ENCODE data around the gene PTPRZ1.

Gene PTPRZ1

DNA sequence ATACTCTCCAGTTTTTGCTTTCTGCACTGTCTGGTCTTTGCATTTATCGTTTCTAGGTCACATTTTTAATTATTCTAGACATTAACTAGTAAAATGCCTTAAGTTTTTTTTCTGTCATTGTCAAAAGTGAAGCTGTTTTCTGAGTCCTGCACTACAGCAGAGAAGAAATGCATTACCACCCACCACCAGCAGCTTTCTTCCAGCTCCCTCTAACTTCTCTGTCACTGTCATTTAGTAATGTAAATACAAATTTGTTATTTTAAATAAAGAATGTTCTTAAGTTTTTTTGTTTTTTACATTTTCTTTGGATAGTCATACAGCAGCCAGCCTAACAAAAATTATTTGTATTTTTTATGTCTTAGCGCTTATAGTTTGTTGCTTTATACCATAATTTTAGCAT, 18.8 kb downstream of the PTPRZ1 start:
- DNase-seq = no peak

DNA sequence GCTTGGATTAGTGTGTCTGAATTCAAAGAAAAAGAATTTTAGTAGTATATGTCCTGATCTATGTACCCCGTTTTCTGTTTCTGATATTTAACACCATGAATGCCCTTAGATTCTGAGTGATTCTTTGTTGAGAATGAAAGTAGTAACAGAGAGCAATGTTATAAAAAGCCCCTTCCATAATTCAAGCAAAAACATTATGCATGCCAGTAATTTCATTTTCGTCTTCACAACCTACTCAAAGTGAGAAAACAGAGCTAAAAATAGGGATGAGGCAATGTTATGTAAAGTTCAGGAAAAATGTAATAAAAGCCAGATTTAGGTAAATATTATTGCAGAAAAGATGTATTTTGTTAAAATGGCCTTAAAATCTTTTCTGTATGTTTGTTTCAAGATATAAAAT, 28.1 kb downstream of the PTPRZ1 start:
- no peak for DNase-seq

DNA sequence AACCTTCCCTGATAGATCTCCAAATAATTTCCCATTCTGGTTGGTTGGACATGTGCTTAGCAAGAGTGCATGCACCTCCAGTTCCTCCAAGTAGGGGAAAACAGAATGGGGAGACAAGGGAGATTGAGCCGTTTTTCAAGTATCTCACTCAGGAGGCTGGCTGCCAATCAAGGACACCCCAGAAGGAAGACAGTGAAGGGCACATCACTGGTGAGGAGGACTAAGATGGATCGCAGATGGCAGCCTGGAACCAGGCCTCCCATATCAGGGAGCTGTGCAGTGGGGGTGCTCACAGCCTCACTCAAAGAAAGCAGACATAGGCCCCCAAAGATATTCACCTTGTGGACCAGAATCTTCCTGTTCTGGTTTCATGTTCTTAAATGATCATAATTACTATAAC, 31.2 kb downstream of the PTPRZ1 start:
- DNase-seq = no peak

DNA sequence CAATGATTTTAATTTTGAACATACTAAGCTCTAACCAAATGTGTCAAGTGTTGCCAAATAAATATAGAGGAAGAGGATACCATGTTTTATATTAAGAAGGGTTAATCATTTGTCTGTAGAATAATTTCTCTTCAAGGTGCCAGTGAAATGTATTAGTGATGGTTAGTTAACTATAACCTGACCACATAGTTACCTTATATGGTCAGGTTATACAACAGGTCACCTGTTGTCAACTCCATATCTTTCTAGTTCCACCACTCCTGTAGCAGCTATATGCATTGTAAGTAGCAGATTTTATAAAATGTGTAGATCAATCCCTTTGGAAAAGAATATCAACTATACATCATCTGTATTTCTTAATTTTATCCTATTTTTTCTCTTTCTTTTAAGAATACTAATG, 35.1 kb downstream of the PTPRZ1 start:
- DNase-seq = no peak

DNA sequence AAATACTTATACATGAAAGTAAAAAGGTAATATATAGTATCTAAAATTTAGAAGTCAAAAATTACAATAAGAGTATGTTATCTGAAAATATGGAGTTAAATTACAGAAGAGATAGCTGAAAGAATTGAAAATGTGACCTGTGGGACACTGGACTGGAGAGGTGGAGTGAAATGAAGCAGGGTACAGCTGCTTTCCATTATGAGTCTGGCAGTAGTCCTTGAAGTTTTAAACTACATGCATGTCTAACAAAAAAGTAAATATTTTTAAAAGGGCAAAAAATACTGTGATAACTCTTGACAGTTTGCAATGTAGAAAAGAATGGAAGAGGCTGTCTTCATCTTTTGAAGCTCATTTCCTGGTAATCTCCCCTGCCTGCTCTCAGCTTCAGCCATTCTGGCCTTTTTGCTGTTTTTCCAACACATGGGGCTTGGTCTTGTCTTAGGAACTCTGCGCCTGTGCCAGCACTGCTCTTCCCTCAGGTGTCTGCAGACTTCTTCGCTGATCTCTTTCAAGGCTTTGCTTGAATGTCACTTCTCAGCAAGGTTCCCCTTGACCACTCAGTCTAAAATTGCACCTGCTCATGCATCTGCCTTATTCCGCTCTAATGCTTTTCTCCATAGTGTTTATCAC, 36.9 kb downstream of the PTPRZ1 start:
- DNase-seq = no peak

DNA sequence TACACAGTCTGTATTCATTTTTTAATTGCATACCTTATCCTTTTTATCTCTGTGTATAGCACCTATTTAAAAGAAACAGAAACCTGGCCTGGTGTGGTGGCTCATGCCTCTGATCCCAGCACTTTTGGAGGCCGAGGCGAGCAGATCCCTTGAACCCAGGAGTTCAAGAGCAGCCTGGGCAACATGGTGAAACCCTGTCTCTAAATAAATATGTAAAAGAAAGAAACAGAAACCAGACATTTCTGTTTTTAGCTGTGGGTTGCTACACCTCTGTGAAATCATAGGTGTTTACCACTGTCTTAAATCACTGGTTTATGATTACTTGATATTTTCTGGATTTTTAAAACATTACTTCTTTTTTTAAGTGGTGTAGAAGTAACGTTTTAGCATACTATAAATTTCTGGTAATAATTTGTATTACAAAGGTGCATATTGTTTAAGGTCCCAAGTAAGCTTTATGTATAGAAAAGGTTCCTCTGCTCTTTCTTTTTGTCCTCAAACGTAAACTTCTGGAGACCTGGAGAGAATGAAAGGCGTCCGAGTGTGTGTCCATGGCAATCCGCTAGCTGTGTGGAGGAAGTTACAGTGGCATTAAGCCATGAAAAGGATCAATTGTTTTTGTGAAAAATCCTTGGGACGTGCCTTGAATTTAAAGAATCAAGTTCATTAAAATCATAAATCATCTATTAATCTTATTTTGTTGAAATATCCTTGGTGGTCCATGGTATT, 41.1 kb downstream of the PTPRZ1 start:
- DNase-seq = no peak

DNA sequence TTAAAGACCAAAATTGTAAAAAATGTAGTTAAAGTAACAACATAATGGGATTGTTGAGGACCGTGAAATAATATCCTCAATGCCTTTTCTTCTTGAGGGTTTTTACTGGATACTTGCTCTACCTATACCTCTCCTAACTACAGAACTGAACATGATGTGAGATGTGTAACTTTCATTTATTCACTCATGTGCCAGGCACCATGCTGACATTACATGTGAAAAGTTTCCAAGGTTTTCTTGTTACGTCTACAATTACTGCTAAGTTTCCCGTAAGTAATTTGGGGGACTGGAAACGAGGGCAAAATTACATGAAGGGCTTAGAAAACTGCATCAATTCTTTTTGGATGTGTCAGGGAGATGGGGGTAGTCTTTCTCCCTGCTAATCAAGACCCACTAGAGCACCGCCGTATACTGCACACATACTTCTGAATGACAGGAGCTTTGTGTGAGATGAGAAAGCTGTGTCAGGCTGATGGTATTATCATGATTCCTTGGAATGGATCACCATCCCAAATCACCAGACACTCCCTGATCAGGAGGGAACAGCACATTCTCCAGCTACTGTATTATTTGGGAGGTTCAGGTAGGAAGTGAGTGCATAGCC, 41.8 kb downstream of the PTPRZ1 start:
- DNase-seq = no peak

DNA sequence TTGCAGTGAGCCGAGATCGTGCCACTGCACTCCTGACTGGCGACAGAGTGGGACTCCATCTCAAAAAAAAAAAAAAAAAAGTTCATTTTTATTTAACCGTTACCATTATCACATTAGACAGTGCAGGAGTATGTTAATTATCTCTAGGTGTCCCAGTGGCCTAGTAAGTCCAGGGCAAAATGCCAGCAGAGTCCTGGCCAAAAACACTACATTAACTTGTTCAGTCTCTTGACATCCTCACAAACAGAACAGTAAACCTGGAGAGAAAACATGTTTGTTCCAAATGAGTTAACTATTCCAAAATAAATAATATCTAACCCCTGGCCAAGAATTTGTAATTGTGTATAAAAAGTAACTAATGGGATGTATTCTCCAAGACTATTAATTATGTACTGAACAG, 43.2 kb downstream of the PTPRZ1 start:
- no peak for DNase-seq

DNA sequence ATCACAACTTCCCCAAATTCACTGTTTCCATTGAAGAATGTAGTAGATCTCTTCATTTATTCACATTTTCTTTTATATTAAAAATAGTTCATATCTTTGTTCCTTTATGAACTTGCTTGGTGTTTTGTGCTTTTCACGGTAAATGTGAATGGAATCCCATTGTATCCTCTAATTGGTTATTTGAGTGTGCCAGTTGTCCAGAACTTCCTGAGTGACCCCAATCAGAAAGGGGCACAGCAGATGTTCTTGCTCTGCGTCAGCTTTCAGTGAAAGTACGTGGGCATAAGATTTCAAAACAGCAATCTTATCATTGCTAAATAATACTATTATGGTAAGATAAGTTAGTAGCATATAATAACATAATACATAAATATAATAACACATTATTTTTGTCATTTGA, 47.0 kb downstream of the PTPRZ1 start:
- no peak for DNase-seq

DNA sequence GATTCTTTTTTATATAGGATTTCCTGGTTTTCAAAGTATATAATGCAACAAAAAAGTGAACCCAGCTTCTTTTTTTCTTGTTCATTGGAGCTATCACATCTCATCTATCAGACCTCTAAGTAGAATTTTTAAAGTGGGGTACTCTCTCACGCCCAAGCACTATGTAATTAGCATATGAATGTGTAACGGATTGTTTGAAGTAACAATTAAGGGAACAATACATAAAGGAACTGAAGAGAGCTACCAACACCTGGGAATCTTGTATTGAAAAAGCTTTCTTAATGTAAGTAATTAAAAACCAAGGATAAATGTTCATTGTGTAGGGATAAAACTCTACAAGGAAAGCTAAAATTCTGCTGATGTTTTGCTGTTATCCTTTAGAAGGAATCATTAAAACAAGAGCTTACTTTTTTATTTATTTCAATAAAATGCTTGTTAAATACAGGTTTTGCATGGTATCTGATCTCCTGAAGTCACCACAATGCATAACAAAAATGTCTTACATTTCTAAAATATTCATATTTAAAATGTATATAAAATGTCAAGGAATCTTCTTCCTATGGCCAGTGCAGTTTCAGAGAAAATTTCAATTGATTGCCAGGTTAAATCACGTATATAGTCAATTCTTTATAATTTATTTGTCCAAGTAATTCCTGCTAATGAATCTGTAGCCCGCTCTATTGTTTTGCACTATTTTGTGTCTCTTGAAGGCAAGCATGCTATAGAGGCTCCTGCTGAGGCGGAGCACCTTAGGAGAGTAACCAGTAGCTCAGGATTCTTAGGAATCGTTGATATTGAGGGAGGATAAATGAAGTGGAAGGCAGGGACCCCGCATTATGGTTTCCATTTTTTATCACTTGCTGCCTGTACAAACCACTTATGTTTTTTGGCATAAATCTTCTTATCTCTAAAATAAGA, 51.6 kb downstream of the PTPRZ1 start:
- no peak for DNase-seq

DNA sequence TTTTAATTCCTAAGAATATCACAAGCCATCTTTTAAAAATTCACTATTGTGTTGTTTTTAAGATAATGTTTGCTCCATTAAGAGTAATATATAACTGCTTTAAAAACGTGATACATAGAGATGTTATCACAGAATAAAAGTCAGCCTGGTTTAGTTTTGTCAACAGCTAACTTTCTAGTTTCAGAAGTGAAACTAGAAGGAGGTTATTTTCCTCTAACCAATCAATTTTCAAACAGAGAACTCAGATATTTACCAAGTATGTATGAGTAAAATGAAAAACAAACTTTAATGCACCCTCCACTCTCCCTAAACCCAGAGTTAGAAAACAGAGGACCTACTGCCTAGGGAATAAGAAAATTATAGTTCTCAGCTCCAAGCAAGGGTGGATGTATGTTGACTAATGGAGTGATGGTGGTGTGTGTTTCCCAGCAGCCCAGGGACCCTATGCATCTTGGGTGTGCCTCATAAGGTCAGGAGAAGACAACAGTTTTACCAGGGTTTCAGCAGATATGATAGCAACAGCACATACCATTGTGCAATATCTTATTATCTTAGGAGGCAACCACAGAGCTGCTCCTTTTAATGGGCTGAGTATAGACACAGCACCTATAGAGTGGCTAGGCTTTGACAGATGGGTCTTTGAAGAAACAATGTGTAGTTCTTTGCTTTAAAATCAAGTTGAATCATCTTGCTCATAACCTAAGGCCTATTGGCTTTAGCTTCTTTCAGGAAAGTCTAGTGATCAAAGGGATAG, 58.4 kb downstream of the PTPRZ1 start:
- no peak for DNase-seq

DNA sequence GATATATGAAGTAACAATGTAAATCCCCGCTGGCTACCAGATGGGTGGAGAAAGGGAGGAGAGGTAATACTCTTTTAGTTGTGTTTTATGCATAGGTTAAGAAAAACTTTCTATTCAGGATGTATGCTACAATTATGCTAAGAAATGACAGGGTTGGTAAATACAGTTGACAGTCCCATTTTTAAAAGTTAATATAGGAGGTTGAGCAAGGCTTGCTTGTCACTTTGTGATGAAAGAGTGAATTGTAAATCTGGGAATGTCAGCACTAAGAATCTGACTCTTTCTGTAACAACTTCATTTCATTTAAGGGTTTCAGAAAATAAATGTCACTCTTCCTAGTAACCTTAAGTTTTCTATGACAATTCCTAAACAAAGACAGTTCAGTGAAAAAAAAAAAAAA, 59.8 kb downstream of the PTPRZ1 start:
- DNase-seq = no peak

DNA sequence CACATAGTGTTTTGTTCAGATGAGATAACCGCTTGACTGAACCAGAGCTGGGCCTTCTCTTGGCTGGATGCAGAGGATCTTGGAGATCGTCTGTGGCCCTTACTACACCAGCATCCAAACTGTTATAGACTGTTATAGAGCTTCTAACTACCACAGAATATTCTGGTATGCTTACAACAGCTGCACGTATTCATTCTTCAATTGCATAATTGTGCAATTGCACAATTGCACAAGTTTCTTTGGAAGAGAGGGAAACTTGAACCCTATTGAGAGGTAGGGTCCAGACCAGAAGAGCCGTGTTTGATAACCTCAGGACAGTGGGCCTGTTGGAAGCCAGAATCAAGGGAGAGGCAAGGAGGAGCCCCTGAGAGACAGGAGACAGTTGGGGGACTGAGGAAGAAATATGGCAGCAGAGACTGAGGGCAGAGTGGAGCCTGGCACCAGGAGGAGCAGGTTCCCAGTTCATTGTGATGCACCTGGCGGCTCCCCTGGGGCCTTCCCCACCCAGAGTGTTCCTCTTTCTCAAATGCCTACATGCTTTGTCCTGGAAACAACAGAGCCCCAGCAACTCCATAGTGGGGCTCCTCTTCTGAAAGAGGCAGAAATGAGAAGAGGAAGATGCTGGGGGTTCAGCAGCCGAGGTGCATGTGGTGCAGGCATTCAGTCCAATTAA, 64.1 kb downstream of the PTPRZ1 start:
- no peak for DNase-seq

DNA sequence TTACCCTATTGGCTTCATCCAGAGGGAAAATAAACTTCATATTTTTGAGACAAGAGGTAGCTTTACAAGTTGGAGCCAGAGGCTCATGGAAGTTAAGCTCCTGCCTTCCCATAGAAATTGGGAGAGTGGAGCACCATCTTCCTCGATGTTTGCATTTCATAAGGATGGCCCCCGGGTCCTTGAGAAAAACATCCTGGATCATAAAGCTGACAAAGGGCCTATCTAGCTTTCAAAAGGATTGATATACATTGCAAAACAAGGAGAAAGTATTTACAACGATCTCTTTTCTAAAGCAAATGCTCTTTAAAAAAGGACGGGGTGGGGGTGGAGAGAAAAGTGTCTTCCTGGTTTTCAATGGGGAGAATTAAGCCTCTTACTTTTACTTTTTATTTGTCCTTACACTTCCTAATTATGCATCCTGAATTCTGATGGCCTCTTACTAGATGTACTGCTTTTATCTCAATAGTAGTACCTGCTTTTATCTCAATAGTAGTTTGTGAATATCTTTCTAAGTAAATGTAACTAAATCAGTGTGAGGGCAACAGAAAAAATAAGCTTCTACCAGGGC, 65.6 kb downstream of the PTPRZ1 start:
- DNase-seq = no peak

DNA sequence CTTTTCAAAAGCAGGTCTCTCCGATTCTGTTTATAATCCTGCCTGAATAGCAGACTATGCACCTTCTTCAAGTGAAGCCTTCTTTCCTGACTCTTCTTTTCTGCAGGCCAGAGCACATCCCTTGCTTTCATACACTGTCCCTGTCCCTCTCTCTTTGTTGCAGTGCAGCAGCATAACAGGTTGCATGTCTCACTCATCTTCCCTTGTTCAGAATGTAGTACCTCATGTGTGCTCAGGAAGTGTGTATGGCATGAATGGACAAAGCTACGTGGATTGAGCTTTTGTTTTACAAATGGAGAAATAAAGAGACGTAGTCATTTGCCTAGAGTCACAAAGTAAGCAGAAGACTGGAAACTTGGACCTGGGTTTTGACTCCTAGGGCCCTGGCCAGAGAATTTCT, 68.0 kb downstream of the PTPRZ1 start:
- no peak for DNase-seq

DNA sequence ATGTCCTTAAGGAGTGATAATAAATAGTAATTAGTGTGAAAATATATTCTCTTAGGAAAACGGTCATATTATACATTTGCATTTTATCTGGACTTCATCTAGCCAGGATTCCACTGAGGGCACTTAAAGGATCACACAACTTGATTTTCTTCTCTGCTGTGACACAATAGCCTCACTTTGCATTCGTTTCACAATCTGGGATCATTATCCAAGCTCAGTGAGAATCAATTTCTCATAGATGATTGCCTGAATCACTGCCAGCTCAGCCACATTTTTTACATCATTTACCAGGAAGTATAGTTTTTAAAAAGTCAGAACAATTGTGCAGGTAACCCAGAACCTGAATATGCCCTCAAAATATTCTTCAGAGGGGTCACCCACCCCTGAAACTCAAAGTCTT, 68.9 kb downstream of the PTPRZ1 start:
- DNase-seq = no peak

DNA sequence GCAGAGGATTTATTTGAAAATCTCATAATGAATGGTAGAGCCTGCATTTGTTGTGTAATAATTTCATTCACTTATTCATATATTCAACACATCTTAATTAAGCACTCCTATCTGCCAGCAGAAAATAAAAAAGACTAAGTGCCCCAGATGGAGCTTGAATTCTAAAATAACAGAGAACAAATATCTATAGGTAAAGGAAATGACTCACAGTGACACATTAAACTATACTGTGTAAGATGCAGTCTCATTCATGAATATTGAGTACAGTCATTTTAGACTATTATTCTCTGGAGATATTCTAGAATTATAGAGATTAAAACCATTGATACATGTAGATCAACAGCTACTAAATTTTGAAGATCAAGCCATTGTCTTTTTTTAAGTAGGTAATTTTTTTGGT, 72.1 kb downstream of the PTPRZ1 start:
- no peak for DNase-seq

DNA sequence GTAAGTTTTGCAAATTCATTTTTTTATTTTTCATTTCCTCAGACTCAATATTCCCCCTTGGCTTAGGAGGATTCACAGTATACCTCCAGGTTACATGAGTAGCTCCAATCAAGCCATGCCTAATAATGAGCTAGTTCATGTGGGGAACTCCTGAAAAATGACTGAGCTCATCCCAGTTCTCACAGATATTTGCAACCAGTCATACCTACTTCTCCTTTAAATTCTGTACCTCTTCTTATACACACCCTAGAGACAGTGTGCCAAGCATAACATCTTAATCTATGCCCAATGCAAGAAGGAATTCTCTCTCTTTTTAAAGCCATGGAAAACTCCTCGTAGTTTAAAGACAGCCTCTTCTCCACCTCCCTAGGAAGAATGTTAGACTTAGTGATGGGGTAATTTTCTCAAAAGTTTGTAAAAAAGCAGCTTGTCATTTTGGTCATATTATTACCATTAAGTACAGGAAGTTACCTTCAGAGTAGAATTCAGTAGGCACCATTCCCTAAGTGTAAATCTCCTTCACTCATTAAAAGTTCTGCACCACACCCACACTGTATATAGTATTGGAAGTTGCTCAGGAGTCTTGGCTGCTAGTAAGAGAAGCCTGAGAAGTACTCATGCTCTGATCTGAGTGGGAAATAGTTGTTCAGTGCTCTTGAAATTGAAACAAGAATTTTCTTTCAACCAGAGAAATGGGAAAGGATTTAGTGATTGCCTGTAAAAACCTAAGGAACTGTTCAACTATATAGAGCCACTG, 72.7 kb downstream of the PTPRZ1 start:
- no peak for DNase-seq

DNA sequence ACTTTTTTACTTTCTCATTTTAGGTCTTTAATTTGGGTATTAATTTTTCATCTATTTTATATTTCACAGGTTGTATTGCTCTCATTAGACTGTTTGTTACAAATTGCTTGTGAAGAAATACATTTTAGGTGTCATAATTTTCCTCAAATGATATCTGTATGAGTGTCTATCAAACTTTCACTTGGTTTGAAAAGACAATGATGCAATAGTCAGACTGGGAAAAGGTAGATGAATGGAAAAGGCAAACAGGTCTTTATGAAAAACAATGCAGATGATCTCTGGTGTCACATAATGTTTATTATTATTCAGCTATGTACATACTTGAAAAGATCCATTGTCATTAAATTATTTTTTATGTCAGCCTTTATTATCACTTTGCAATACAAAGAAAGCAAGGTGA, 80.2 kb downstream of the PTPRZ1 start:
- no peak for DNase-seq

DNA sequence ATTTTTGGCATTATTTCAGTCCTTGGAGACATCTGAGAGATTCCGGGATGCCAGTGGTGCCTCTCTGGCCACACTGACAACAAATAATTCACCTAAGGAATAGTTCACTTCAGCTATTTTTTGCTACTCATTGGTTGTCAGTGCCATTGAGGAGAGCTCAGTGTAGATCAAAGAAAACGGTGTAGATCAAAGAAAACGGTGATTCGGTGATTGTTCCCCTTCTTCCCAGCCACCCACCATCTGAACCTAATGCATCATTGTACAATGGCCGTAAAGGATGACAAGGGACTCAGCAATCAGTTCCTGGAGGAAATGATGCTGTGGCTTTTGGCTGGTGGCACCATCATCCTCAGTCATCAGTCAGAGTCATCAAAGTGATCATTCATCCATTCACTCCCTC, 80.6 kb downstream of the PTPRZ1 start:
- no peak for DNase-seq

DNA sequence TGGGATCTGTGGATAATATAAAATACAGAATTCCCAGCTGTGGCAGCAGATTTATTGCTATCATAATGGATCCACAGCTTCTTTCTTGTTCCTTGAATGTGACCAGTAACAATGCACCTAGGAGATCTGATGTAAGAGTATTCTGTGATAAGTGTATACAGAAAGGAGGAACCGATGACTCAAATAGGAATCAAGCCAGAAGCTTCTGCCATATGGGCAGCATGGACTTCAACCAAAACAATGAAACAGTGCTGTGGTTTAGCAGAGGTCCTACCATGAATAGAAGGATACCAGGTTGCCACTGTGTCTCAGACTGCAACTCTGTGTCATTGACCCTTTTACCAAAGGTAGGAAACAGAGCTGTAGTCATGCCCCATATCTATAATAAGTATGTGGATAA, 81.8 kb downstream of the PTPRZ1 start:
- no peak for DNase-seq

Measured in inflammatory macrophage (primary cell).